SK-N-SH (cell line): Measurements from ENCODE around the gene AEBP2.

Experiments
- NFIC ChIP-seq: IDR thresholded peaks from 2 replicates; pipeline ENCODE4 v1.4.0; 2012; ENCODE audit warnings: borderline replicate concordance
- POLR2AphosphoS5 ChIP-seq: IDR thresholded peaks from 2 replicates; pipeline ENCODE4 v1.6.1; 2012; ENCODE audit warnings: low read depth, low read length
- RFX5 ChIP-seq: IDR thresholded peaks from 2 replicates; pipeline ENCODE4 v1.6.1; 2012; ENCODE audit warnings: mild to moderate bottlenecking, improper control_type of control experiment, low read length
- RXRA ChIP-seq: IDR thresholded peaks from 2 replicates; pipeline ENCODE4 v1.4.0; 2012; ENCODE audit warnings: low read depth, mild to moderate bottlenecking, borderline replicate concordance
- TAF1 ChIP-seq: IDR thresholded peaks from 2 replicates; pipeline ENCODE4 v1.6.1; 2012; ENCODE audit warnings: low read depth, mild to moderate bottlenecking, low read length, moderate library complexity, borderline replicate concordance
- YY1 ChIP-seq: IDR thresholded peaks from 2 replicates; pipeline ENCODE4 v1.4.0; 2012; ENCODE audit warnings: low read depth, mild to moderate bottlenecking
- TF ChIP-seq, protein P1 (sequence below): fragments of 200-600 bp; sonication (generic); IDR thresholded peaks from 2 replicates; pipeline ENCODE4 v1.6.1; 2017; ENCODE audit warnings: antibody characterized with exemption, mild to moderate bottlenecking, moderate library complexity
- TF ChIP-seq, protein P2 (sequence below): IDR thresholded peaks from 2 replicates; pipeline ENCODE4 v1.6.1; 2012; ENCODE audit warnings: mild to moderate bottlenecking, low read depth, low read length, moderate library complexity

DNA sequence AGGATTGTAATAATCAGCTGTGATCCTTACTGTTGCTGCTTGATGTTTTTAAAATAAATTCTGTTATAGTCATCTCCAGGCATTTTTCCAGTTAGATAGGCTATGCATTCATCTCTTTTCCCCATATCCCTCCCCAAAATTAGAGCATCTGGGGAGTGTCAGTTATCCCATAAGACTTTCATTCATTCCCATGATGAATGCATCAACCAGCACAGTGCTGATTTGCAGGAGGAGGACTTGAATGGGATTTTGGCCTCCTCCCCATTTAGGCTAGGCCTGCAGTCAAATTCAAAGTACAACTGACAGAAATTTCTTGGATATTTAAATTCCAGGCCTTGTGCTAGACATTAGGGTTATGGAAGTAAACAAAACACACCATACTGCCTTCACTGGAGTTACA is 99.8 kb downstream of the AEBP2 start:
- TF ChIP-seq, protein P1, sequence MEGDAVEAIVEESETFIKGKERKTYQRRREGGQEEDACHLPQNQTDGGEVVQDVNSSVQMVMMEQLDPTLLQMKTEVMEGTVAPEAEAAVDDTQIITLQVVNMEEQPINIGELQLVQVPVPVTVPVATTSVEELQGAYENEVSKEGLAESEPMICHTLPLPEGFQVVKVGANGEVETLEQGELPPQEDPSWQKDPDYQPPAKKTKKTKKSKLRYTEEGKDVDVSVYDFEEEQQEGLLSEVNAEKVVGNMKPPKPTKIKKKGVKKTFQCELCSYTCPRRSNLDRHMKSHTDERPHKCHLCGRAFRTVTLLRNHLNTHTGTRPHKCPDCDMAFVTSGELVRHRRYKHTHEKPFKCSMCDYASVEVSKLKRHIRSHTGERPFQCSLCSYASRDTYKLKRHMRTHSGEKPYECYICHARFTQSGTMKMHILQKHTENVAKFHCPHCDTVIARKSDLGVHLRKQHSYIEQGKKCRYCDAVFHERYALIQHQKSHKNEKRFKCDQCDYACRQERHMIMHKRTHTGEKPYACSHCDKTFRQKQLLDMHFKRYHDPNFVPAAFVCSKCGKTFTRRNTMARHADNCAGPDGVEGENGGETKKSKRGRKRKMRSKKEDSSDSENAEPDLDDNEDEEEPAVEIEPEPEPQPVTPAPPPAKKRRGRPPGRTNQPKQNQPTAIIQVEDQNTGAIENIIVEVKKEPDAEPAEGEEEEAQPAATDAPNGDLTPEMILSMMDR: no peak
- TF ChIP-seq POLR2AphosphoS5 (no peak), TAF1 (no peak), RFX5 (no peak), YY1 (no peak), RXRA (no peak), NFIC (no peak)
- TF ChIP-seq, protein P2, sequence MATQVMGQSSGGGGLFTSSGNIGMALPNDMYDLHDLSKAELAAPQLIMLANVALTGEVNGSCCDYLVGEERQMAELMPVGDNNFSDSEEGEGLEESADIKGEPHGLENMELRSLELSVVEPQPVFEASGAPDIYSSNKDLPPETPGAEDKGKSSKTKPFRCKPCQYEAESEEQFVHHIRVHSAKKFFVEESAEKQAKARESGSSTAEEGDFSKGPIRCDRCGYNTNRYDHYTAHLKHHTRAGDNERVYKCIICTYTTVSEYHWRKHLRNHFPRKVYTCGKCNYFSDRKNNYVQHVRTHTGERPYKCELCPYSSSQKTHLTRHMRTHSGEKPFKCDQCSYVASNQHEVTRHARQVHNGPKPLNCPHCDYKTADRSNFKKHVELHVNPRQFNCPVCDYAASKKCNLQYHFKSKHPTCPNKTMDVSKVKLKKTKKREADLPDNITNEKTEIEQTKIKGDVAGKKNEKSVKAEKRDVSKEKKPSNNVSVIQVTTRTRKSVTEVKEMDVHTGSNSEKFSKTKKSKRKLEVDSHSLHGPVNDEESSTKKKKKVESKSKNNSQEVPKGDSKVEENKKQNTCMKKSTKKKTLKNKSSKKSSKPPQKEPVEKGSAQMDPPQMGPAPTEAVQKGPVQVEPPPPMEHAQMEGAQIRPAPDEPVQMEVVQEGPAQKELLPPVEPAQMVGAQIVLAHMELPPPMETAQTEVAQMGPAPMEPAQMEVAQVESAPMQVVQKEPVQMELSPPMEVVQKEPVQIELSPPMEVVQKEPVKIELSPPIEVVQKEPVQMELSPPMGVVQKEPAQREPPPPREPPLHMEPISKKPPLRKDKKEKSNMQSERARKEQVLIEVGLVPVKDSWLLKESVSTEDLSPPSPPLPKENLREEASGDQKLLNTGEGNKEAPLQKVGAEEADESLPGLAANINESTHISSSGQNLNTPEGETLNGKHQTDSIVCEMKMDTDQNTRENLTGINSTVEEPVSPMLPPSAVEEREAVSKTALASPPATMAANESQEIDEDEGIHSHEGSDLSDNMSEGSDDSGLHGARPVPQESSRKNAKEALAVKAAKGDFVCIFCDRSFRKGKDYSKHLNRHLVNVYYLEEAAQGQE: no peak
